Stimulated activated CD8-positive, alpha-beta memory T cell treated with anti-CD3 and anti-CD28 coated beads, Interleukin-4, amount 100 ng/mL, for 24 hours (primary cell): Measurements from ENCODE around the gene TXNRD1.
A peak's percentile ranks its signal among the peaks of the same experiment; 100 is the strongest.

Experiments used
- DNase-seq: peaks from one replicate; pipeline ENCODE4 v3.0.0-alpha.2; 2020; ENCODE audit warnings: low read depth

The TXNRD1 gene

DNA sequence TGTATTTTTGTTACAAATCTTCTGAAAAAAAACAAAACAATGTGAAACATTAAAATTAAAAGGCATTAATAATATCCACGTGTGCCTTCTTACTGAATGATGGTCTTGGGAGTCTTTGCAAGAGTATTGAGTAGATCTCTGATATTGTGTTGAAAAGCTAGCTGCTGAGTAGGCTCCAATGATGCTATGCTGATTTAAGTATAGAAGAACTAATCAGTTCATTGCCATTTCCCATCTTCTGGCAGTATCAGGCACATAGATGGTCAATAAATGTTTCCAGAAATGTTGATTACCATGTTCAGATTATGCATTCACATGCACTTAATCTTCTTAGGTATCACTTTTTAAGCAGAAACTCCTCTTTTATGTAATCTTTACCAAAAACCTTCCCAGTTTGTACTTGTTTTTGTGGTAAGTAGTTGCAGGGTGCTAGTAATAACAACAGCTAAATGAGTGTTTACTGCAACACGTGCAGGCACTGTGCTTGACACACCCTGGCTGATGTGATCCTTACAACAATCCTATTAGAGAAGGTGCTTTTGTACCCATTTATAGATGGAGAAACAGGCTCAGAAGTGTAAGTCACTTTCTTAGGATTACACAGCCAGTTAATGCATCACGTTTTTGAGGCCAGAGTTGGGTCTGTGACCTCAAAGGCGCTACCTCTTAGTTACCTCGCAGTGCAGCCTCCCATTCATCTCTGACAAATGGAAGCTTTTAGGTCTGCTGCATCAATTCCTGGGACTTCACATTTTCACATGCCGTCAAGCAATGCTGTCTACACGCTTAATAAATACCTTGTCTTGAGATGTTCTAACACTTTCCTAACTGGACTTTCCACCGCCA lies 134.9 kb downstream of the TXNRD1 start:
- no peak for DNase-seq

DNA sequence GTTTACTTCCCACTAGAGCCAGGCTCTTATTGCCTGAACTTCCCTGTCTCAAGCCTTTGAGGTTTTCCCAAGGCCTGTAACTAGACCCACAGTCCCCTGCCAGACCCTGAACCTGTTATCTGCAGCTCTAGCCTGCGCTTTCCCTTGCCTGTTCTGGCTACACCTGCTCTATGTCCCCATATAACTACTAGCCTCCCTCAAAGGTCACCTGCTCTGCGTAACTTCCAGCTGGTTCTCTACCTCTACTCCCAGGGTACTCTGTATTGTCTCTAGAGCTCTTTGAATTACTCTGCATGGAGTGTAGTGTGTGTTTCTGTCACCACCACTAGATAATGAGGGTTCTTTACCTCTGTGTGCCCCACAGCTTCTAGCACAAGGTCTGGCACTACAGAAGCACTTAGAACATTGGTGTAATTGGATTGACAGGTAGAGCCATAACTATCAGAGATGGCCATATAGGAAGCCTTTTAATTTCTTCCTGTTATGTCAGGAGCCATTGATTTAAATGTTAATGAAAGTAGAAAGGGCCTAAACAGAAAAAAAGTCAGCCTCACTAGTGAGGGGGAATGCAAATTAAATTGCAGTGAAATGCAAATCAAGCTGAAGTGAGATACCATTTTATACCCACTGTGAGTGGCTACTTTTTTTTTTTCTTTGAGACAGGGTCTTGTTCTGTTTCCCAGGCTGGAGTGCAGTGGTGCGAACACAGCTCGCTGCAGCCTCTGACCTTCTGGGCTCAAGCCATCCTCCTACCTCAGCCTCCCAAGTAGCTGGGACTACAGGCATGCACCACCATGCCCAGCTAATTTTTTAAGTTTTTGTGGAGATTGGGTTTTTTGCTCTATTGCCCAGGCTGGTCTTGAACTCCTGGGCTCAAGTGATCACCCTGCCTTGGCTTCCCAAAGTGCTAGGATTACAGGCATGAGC lies 135.7 kb downstream of the TXNRD1 start:
- no peak for DNase-seq

DNA sequence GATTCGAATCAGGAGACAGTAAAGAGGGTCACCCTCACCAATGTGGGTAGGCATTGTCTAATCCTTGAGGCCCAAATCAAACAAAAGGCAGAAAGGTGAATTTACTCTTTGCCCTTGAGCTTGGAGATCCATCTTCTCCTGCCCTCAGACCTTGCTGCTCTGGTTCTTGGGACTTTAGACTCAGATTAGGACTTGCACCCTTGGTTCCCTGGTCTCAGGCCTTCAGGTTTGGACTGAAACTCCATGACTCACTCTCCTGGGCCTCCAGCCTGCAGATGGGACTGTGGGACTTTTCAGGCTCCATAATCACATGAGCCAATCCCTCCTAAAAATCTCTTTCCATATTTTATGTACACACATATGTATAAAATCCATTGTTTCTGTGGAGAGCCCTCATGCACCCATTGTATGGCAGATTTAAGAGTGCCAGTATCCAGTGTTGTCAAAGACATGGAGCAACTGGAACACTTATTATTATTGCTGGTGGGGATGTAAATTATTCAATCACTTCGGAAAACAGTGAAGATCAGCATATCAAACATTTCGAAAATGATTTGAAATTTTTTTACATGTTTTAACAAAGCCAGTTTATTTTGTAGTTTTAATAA lies 136.6 kb downstream of the TXNRD1 start:
- no peak for DNase-seq

DNA sequence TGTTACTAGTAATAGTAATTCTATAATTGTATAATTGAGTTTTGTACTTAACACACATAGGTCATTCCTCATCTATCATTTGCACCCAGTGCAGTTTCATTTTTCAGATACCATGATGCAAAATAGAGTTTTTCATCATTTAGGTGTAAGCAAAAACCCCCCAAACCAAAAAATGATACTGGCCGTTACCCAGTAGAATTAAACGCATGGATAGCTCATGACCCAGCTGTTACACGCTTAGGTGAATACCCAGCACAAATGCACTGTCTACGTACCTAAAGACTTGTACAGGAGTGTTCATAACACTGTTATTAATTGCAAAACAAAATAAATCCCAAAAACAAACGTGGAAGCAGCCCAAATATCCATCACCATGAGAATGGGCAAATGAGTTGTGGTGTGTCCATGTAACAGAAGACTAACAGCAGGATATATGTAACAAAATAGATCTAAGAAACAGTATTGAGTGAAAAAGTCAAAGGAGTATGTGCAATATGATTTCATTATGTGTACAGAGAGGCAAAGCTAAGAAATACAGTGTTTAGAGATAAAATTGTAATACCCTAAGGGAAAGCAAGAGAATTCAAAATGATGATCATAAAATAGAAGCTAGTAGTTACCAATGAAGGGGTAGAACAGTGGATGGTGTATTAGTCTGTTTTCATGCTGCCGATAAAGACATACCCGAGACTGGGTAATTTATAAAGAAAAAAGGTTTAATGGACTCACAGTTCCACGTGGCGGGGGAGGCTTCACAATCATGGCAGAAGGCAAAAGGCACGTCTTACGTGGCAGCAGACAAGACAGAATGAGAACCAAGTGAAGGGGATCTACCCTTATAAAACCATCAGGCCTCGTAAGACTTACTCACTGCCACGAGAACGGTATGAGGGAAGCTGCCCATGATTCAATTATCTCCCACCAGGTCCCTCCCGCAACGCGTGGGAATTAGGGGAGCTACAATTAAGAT lies 137.7 kb downstream of the TXNRD1 start:
- DNase-seq = no peak

DNA sequence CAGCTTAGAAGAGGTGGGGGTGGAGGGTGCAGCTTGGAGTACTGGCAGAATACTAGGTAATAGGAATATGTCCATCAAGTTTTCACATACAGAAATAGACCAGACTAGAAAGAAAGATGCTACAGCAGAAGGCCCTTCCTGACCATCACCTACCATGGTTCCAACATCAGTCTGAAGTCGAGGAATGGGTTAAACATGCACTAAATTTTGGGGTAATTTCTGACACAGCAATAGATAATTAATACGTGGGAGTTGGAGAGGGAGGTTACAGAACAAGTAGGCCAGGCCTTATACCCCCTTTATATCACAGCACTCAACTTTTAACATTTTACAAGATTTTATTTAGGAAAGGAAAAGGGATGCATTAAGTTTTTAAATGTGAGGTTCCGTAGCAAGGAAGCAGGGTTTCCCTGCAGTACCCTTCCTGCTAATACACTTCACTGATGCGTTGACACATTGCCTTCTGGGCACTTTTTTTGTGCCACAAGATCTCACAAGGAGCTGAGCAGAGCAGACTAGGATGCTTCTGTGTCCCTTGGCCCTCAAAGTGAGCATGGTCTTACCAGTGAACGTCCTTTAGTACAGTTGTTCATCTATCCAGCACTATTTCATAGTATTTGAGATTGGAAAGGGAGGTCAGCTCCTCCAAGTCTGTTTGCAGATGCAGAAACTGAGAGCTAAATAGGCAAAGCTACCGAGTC lies 138.7 kb downstream of the TXNRD1 start:
- no peak for DNase-seq

GRCh38 chr12:104354868-104355570 lies 139.4 kb downstream of the TXNRD1 start:
- DNase-seq = no peak

DNA sequence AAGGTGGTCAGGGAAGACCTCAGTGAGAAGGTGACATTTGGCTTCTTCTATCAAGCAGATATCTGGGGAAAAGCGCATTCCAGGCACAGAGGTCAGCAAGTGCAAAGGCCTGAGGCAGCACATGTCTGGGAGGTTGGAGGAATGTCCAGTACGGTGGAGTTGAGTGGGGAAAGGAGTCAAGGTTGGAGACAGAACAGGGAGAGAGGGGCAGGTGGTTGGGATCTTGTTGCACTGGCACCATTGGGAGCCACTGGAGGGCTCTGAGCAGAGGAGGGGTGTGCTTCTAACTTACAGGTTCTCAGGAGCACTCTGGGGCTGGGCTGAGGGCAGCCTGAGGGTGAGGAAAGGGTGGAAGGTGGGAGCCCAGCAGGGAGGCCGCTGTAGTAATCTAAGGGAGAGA lies 140.1 kb downstream of the TXNRD1 start:
- DNase-seq = no peak

DNA sequence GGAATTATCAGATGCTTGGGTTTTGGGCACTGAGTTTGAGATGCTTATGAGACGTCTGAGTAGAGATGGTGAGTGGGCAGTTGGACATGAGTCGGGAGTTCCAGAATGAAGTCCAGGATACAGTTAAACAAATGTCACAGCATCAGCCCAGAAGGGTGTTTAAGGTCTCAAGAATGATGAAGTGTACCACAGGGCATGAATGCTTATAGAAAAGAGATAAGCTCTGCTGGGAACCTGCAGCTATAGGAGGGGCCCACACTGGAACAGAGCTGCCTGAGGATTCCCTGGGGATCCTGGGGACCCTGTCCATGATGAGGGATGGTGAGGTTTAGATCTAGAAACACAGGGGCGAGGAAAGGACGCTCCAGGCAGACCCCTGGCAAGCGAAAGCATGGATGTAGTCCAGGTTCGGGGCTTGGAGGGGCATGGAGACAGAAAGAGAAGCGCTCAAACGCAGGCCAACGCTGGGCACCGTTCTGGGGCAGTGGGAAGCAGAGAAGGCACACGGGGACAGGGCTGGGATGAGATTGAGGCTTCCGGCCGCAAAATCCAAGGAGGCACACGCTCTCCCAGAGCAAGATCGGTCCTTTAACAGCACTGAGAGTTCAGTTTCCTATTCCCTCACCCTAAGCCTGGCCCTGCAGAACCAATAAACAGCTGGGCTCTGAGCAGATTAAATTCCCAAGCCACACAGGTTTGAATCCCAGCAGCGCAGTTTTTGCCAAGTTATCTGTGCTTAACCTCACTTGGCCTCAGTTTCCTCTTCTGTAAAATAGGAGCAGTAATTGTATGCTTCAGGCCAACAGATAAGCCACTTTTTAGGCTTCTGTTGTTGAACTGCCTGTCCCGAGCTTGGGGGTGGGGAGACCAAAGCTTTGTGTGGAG lies 140.9 kb downstream of the TXNRD1 start:
- DNase-seq = no peak

GRCh38 chr12:104357421-104357952 lies 141.9 kb downstream of the TXNRD1 start:
- DNase-seq = no peak

DNA sequence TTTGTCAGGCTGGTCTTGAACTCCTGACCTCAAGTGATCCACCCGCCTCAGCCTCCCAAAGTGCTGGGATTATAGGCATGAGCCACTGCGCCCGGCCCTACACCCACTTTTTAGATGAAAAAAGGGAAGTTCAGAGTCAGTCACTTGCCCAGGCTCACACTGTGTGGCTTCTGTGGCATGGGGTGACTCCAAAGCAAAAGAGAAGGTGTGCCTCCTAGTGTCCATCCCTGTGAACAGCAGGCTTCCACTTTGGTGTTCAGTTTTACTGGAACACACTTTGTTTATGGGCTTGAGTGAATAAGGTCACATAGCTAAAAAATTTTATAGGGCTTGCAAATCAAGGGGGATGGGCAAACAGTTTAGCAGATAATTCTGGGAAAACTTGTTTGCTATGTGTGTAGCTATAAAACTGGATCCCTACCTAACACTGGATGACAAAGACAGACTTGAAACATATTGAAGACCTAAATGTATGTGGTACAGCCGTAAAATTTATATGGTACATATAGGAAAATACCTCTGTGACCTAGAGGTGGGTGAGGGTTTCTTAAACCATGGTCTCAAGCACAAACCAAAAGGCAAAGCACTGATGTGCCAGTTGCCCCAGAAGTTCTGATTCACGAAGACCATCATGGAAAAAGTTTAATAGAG lies 142.9 kb downstream of the TXNRD1 start:
- DNase-seq = peak; percentile 42

DNA sequence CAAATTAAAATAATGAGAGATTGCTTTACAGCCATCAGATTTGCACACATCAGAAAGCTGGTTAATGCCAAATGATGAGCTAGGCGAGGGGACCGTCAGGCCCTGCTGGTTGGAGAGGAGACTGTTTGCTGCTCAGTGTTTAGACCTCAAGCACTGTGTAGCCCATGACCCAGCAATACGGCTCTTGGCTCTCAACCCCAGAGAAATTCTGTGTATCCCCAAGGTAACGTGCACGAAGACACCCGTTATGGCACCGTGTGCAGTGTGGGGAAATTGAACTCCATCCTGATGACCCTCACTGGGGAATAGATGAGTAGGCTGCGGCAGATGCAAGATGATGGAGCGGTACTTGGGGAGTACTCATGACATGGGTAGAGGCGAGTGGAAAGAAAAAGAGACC lies 143.6 kb downstream of the TXNRD1 start:
- DNase-seq = no peak

DNA sequence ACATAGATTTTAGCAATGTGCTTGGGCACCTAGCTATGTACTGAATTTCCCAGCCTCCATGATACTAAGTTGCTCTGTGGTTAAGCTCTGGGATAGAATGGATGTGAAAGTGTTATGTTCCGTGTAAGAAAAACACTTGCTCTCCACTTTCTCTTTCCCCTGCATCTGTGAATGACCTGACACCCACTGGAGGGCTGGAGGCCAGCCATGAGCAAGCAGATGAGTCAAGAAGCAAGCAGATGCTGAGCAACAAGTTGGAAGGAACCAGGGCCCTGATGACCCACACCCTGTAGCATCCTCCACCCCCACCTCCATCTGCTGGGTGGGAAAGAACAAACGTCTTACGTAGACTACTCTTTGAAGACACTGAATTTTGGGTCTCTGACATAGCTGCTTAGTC lies 144.6 kb downstream of the TXNRD1 start:
- DNase-seq = no peak

DNA sequence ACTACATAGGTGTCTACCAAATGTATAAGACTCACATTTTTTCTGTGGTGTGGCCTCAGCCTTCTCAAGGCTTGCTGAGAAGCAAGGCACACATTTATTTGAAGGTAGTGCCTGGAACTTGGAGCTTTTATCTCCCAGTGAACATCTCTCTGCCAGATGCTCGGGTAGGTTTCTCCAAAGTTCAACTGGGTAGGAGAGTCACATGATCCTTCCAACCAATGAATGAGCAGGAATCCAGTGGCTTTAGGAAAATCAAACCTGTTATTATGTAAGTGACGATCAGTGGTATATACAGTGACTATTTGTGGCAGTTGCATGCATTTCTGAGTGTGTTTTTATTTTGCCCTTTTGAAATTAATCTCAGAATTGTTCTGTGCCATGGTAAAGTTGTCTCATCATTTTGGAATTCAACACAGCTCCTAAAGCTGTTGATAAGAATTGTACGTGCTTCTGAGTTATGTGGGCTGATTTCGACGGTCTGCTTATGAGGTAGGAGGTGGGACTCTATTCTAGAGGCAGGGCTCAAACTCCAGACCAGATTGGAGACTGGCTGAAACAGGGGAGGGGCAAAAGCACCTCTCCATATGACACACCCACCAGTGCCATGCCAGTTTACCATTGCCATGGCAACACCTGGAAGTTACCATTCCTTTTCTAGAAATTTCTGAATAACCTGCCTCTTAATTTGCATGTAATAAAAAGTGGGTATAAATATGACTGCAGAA lies 145.6 kb downstream of the TXNRD1 start:
- DNase-seq = no peak

GRCh38 chr12:104365921-104366410 lies 150.4 kb downstream of the TXNRD1 start:
- no peak for DNase-seq

- DNase-seq = no peak
These were observed 154.1 kb downstream of the TXNRD1 start for GRCh38 chr12:104369708-104370107.

- DNase-seq = no peak
These were observed 155.7 kb downstream of the TXNRD1 start for GRCh38 chr12:104371043-104371870.
